AG10803 (cell line): Measurements from ENCODE around the gene ANKRD13B.
A peak's percentile ranks its signal among the peaks of the same experiment; 100 is the strongest.

Experiments
- DNase-seq: peaks from one replicate; pipeline ENCODE4 v3.0.0; 2010; ENCODE audit warnings: low read depth
- H3K4me3 ChIP-seq: 2 replicates; pipeline ENCODE4 v1.5.1; 2011; ENCODE audit warnings: mild to moderate bottlenecking, low read length, control low read depth
- CTCF ChIP-seq: conservative IDR thresholded peaks from 2 replicates; pipeline ENCODE4 v1.5.1; 2011; ENCODE audit warnings: mild to moderate bottlenecking, low read length, control low read depth, inconsistent platforms

The ANKRD13B gene

DNA sequence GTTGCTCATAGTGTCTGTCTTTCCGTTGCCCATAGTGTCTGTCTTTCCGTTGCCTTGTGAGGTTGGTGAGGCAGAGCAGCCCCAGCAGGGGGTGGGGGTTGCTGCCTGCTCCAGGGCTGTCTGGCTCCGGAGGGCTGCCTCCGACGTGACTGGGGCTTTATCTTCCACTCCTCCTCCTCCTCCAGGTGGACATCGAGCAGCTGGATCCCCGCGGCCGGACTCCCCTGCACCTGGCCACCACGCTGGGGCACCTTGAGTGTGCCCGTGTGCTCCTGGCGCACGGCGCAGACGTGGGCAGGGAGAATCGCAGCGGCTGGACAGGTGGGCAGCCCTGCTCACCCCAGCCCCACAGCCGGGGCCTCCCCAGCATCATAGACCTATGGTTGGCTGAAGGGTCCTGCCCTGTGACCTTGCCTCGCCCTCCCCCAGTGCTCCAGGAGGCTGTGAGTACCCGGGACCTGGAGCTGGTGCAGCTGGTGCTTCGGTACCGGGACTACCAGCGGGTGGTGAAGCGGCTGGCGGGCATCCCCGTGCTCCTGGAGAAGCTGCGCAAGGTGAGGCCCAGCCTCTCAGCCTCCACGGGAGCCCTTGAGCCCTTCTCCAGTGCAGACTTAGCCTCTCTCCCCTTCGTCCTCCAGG lies 14.7 kb downstream of the ANKRD13B start:
- no peak for TF ChIP-seq CTCF
- DNase-seq, result no peak
- H3K4me3 ChIP-seq, result no peak overlapping the region

GRCh38 chr17:29608986-29609385 lies 16.1 kb downstream of the ANKRD13B start:
- no peak for TF ChIP-seq CTCF
- no peak overlapping the region for H3K4me3 ChIP-seq
- no peak for DNase-seq

- no peak for DNase-seq
- no peak overlapping the region for H3K4me3 ChIP-seq
- no peak for TF ChIP-seq CTCF
Observed at GRCh38 chr17:29610395-29610794, 17.5 kb downstream of the ANKRD13B start.

DNA sequence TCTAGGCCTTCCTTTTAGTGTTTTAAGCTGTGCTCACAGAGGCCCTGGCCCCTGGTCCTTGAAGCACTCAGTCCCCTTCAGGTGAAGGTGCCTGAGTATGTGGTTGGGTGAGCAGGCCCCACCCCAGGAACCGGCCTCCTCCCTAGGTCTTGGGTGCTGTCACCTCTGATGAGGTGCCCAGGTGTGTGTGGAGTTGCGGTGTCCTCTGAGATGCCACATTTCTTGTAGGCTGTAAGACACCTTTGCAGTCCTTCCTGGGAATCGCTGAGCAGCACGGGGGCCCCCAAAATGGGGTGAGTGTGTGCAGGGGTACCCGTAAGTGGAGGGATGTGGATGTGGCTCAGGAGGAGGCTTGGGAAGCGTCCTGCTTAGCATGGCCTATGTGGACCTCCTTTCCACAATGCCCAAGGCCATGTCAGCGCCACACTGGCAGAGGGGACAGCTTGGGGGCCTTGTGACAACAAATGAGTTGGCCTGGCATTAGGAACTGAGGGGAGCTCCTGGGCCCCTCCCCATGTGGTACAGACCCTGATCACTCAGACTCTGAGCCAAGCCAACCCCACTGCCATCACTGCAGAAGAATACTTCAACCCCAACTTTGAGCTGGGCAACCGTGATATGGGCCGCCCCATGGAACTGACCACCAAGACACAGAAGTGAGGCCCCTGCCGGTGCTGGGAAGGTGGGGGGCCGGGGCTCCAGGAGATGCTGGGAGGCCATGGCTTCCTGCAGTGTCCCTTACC lies 18.6 kb downstream of the ANKRD13B start:
- DNase-seq, result no peak
- H3K4me3 ChIP-seq, result no peak overlapping the region
- no peak for TF ChIP-seq CTCF

DNA sequence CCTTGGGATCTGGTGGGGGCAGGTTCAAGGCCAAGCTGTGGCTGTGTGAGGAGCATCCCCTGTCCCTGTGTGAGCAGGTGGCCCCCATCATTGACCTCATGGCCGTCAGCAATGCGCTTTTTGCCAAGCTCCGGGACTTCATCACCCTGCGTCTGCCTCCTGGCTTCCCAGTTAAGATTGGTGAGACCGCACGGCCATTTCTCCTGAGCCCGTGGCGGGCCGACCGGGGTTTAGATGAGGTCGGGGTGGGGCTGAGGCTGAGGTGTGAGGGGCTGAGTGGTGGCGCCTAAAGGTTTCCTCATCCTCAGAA lies 19.1 kb downstream of the ANKRD13B start:
- no peak for TF ChIP-seq CTCF
- no peak overlapping the region for H3K4me3 ChIP-seq
- DNase-seq, result no peak

DNA sequence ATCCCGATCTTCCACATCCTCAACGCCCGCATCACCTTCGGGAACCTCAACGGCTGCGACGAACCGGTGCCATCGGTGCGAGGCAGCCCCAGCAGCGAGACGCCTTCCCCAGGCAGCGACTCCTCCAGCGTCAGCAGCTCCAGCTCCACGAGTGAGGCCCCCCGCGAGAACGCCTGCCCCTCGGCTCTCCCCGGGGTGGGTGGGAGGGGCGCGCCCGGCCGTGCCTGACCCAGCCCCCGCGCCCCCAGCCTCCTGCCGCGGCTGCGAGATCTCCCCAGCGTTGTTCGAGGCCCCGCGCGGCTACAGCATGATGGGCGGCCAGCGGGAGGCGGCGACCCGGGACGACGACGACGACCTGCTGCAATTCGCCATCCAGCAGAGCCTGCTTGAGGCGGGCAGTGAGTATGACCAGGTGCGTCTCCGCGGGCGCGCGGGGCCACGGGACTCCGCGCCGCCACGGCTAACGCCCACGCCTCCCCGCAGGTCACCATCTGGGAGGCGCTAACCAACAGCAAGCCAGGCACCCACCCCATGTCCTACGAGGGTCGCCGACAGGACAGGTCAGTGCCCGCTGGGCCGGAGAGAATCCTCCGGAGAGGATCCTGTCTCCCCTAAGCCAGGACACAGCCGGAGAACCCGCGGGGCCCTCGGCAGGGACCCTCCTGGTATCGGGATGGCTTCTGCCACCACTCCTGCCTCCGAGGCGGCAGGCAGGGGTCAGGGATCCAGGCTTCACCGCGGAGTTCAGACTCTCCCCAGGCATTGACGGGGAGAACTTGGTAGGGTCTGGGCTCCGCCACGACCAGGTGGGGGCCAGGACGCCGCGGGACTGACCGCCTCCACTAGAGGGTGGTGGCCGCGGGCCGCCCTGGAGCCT lies 19.7 kb downstream of the ANKRD13B start:
- DNase-seq, result no peak
- H3K4me3 ChIP-seq, result no peak overlapping the region
- TF ChIP-seq CTCF, result no peak

- peak; percentile 83 for DNase-seq
- peak; percentile 59 for TF ChIP-seq CTCF
- H3K4me3 ChIP-seq, result peak overlapping the region; percentile 43
Observed at GRCh38 chr17:29613352-29613837, 20.5 kb downstream of the ANKRD13B start.
